ENCODE data around the gene WNT1.

DNA sequence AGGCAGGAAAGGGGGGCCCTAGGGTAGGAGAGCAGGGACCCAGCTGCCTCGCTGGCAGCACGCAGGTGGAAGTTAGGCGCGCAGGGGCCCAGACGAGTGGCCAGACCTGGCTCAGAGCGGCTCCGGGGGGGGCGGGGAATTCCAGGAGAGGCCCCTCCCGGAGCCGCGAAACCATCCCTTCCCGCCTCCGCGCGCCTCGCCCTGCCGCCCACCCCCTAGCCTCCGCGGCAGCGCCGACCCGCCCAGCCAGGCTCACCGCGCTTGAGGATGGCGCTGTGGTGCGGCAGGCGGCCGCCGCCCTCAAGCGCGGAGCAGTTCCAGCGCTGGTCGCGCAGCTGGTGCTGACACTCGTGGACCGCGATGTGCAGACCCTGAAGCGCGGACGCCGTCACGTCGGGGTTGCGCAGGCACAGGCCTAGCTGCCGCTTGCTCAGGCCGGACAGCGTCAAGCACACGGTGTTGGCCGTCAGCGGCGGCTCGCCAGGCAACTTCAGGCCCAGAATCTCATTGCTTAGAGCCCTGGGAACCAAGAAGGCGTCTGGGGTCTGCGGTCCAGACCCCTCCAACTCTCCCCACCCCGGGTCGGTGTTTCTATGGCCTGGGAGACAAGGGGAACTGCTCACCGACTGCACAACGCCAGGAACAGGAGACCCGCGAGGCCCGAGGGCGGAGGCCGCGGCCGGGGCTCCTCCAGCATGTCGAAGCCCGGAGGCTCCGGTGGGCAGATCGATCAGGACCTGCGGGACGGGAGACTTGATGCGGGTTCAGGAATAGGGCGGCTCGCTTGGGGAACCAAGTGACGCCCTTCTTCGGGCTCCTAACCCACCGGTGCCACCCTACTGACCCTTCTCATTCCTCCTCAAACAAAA, 8.1 kb upstream of the WNT1 start:
- TF ChIP-seq, protein P1, sequence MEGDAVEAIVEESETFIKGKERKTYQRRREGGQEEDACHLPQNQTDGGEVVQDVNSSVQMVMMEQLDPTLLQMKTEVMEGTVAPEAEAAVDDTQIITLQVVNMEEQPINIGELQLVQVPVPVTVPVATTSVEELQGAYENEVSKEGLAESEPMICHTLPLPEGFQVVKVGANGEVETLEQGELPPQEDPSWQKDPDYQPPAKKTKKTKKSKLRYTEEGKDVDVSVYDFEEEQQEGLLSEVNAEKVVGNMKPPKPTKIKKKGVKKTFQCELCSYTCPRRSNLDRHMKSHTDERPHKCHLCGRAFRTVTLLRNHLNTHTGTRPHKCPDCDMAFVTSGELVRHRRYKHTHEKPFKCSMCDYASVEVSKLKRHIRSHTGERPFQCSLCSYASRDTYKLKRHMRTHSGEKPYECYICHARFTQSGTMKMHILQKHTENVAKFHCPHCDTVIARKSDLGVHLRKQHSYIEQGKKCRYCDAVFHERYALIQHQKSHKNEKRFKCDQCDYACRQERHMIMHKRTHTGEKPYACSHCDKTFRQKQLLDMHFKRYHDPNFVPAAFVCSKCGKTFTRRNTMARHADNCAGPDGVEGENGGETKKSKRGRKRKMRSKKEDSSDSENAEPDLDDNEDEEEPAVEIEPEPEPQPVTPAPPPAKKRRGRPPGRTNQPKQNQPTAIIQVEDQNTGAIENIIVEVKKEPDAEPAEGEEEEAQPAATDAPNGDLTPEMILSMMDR (IDR thresholded peaks at IDR 0.05) = no peak
- TF ChIP-seq EP300 (IDR thresholded peaks at IDR 0.05) = no peak
